Skeletal muscle satellite cell (primary cell): ENCODE data around the gene ELOVL4. TPM values are rescaled to one million over a fixed set of nuclear protein-coding genes. Genes with fewer than 3 reads are reported as not detected.
A peak's percentile ranks its signal among the peaks of the same experiment; 100 is the strongest.

Experiments used
- H3K27me3 ChIP-seq: 2 replicates; pipeline ENCODE4 v1.7.0; 2013; ENCODE audit warnings: low read length; ENCODE audit not compliant: control insufficient read depth, insufficient read depth
- H3K36me3 ChIP-seq: 2 replicates; pipeline ENCODE4 v1.7.0; 2013; ENCODE audit warnings: mild to moderate bottlenecking, control low read depth, low read length; ENCODE audit not compliant: insufficient read depth
- H3K4me1 ChIP-seq: 2 replicates; pipeline ENCODE4 v1.7.0; 2013; ENCODE audit warnings: low read length; ENCODE audit not compliant: control insufficient read depth, insufficient read depth
- H3K4me2 ChIP-seq: 2 replicates; pipeline ENCODE4 v1.7.0; 2013; ENCODE audit warnings: mild to moderate bottlenecking, low read length
- H3K4me3 ChIP-seq: 2 replicates; pipeline ENCODE4 v1.7.0; 2013; ENCODE audit warnings: low read length
- H3K9ac ChIP-seq: 2 replicates; pipeline ENCODE4 v1.7.0; 2013; ENCODE audit warnings: mild to moderate bottlenecking, low read depth, low read length, moderate library complexity
- H3K9me3 ChIP-seq: replicated peaks from 2 replicates; pipeline ENCODE4 v1.7.0; 2013; ENCODE audit warnings: mild to moderate bottlenecking, control low read depth, low read length
- total RNA-seq: library from RNA; depleted of rRNA; stranded (reverse); fragments of >200 nt; gene quantifications from 2 replicates; pipeline ENCODE4 v1.2.3, GENCODE V29; 2012; rRNA removed

ELOVL4 gene
- 7.6 and 9.9 TPM in 2 replicates for total RNA-seq

- H3K4me3 ChIP-seq, result peak within 1 kb of the TSS; percentile 93
- no peaks in the 10 kb centered on the region for H3K36me3 ChIP-seq
- peak within 1 kb of the TSS; percentile 81 for H3K9ac ChIP-seq
- H3K27me3 ChIP-seq, result peaks cover 11% of the 10 kb centered on the region
- H3K9me3 ChIP-seq, result no peaks in the 10 kb centered on the region
- peak within 1 kb of the TSS; percentile 88 for H3K4me2 ChIP-seq
- peaks cover 13% of the 10 kb centered on the region for H3K4me1 ChIP-seq
These were observed at the start of gene ELOVL4 for GRCh38 chr6:79947191-79948186. Gene ELOVL4 (minus strand): TSS chr6:79947553. CDS start chr6:79947279, 274 bp downstream.

GRCh38 chr6:79993911-79994309 lies 46.6 kb upstream of the ELOVL4 start:
- Histone ChIP-seq H3K4me1 (no peaks in the 10 kb centered on the region), H3K9ac (no peak overlapping the region), H3K27me3 (peaks cover 48% of the 10 kb centered on the region), H3K9me3 (no peaks in the 10 kb centered on the region), H3K4me3 (no peak overlapping the region), H3K4me2 (no peak overlapping the region), H3K36me3 (no peaks in the 10 kb centered on the region)

GRCh38 chr6:79993012-79993910 lies 45.9 kb upstream of the ELOVL4 start:
- H3K9ac ChIP-seq, result no peak overlapping the region

GRCh38 chr6:79989641-79990040 lies 42.3 kb upstream of the ELOVL4 start:
- Histone ChIP-seq H3K4me1 (no peaks in the 10 kb centered on the region), H3K4me2 (no peak overlapping the region), H3K9ac (no peak overlapping the region), H3K27me3 (peaks cover 22% of the 10 kb centered on the region), H3K36me3 (no peaks in the 10 kb centered on the region), H3K9me3 (no peaks in the 10 kb centered on the region), H3K4me3 (no peak overlapping the region)

More at GRCh38 chr6:79993012-79993910, 45.9 kb upstream of the ELOVL4 start:
- Histone ChIP-seq H3K4me1 (no peaks in the 10 kb centered on the region), H3K36me3 (no peaks in the 10 kb centered on the region), H3K27me3 (peaks cover 43% of the 10 kb centered on the region), H3K9me3 (no peaks in the 10 kb centered on the region), H3K4me2 (no peak overlapping the region), H3K4me3 (no peak overlapping the region)

- no peaks in the 10 kb centered on the region for H3K9me3 ChIP-seq
- H3K27me3 ChIP-seq, result peaks cover 11% of the 10 kb centered on the region
- no peak overlapping the region for H3K9ac ChIP-seq
- H3K4me1 ChIP-seq, result no peaks in the 10 kb centered on the region
- H3K4me2 ChIP-seq, result no peak overlapping the region
- H3K4me3 ChIP-seq, result no peak overlapping the region
- H3K36me3 ChIP-seq, result no peaks in the 10 kb centered on the region
These were observed 37.8 kb upstream of the ELOVL4 start for GRCh38 chr6:79985128-79985527.

- Histone ChIP-seq H3K4me3 (no peak overlapping the region), H3K9me3 (no peaks in the 10 kb centered on the region), H3K4me2 (no peak overlapping the region), H3K9ac (no peak overlapping the region), H3K27me3 (peaks cover 6% of the 10 kb centered on the region), H3K36me3 (no peaks in the 10 kb centered on the region), H3K4me1 (no peaks in the 10 kb centered on the region)
These were observed 36.9 kb upstream of the ELOVL4 start for GRCh38 chr6:79984261-79984660.

- no peak overlapping the region for H3K4me3 ChIP-seq
- no peaks in the 10 kb centered on the region for H3K9me3 ChIP-seq
- H3K9ac ChIP-seq, result no peak overlapping the region
- H3K27me3 ChIP-seq, result peaks cover 9% of the 10 kb centered on the region
- H3K4me1 ChIP-seq, result no peaks in the 10 kb centered on the region
- no peak overlapping the region for H3K4me2 ChIP-seq
- H3K36me3 ChIP-seq, result no peaks in the 10 kb centered on the region
These were observed 34.3 kb upstream of the ELOVL4 start for GRCh38 chr6:79981652-79982051.

- H3K36me3 ChIP-seq, result no peaks in the 10 kb centered on the region
- no peaks in the 10 kb centered on the region for H3K4me1 ChIP-seq
- no peak overlapping the region for H3K4me2 ChIP-seq
- no peak overlapping the region for H3K4me3 ChIP-seq
- H3K27me3 ChIP-seq, result peaks cover 18% of the 10 kb centered on the region
- H3K9me3 ChIP-seq, result no peaks in the 10 kb centered on the region
- H3K9ac ChIP-seq, result no peak overlapping the region
These were observed 23.8 kb upstream of the ELOVL4 start for GRCh38 chr6:79971193-79971592.

- Histone ChIP-seq H3K27me3 (peaks cover 18% of the 10 kb centered on the region), H3K9ac (no peak overlapping the region), H3K4me1 (no peaks in the 10 kb centered on the region), H3K4me2 (no peak overlapping the region), H3K36me3 (no peaks in the 10 kb centered on the region), H3K4me3 (no peak overlapping the region), H3K9me3 (no peaks in the 10 kb centered on the region)
These were observed 22.4 kb upstream of the ELOVL4 start for GRCh38 chr6:79969784-79970183.

- Histone ChIP-seq H3K4me3 (no peak overlapping the region), H3K4me1 (no peaks in the 10 kb centered on the region), H3K9ac (no peak overlapping the region)
These were observed 19.8 kb upstream of the ELOVL4 start for GRCh38 chr6:79967178-79967577.

GRCh38 chr6:79964607-79965081 lies 17.3 kb upstream of the ELOVL4 start:
- Histone ChIP-seq H3K9me3 (no peaks in the 10 kb centered on the region), H3K4me3 (no peak overlapping the region), H3K36me3 (no peaks in the 10 kb centered on the region)

More at GRCh38 chr6:79967178-79967577, 19.8 kb upstream of the ELOVL4 start:
- H3K9me3 ChIP-seq, result no peaks in the 10 kb centered on the region
- H3K27me3 ChIP-seq, result peaks cover 7% of the 10 kb centered on the region
- H3K4me2 ChIP-seq, result no peak overlapping the region
- H3K36me3 ChIP-seq, result no peaks in the 10 kb centered on the region

More at GRCh38 chr6:79964607-79965081, 17.3 kb upstream of the ELOVL4 start:
- Histone ChIP-seq H3K9ac (no peak overlapping the region), H3K4me1 (no peaks in the 10 kb centered on the region), H3K27me3 (peaks cover 11% of the 10 kb centered on the region), H3K4me2 (no peak overlapping the region)
